GM12872 (cell line): ENCODE data around the gene RASL12.

Experiments
- CTCF ChIP-seq: IDR thresholded peaks from 3 replicates; pipeline ENCODE4 v1.5.1; 2011; ENCODE audit warnings: low read depth, mild to moderate bottlenecking, low read length, moderate library complexity; ENCODE audit not compliant: insufficient read depth

The RASL12 gene

GRCh38 chr15:65067645-65068402, at the start of gene RASL12:
Gene RASL12, minus strand, starts transcription at chr15:65067991. Its CDS starts 156 bp downstream, at chr15:65067835.
- no peak for TF ChIP-seq CTCF

GRCh38 chr15:65115542-65115941, 47.8 kb upstream of the RASL12 start:
- no peak for TF ChIP-seq CTCF

GRCh38 chr15:65115086-65115485, 47.3 kb upstream of the RASL12 start, which contains the start of gene UBAP1L:
Gene UBAP1L, minus strand, starts transcription at chr15:65115200. Its CDS starts 8,985 bp downstream, at chr15:65106215.
- TF ChIP-seq CTCF: no peak

- no peak for TF ChIP-seq CTCF
These were observed 43.0 kb upstream of the RASL12 start for GRCh38 chr15:65110676-65111292.

- TF ChIP-seq CTCF: no peak
These were observed 38.3 kb upstream of the RASL12 start for GRCh38 chr15:65106011-65106590.

GRCh38 chr15:65105038-65105437, 37.2 kb upstream of the RASL12 start:
- no peak for TF ChIP-seq CTCF

- TF ChIP-seq CTCF: no peak
These were observed 35.1 kb upstream of the RASL12 start for GRCh38 chr15:65102912-65103311.
